GDM1 (cell line): Measurements from ENCODE around the gene EIF3D.

Source experiments
- DNase-seq: peaks from one replicate; lab custom pipeline; 2025; lab: John Stamatoyannopoulos, UW

The EIF3D gene

DNA sequence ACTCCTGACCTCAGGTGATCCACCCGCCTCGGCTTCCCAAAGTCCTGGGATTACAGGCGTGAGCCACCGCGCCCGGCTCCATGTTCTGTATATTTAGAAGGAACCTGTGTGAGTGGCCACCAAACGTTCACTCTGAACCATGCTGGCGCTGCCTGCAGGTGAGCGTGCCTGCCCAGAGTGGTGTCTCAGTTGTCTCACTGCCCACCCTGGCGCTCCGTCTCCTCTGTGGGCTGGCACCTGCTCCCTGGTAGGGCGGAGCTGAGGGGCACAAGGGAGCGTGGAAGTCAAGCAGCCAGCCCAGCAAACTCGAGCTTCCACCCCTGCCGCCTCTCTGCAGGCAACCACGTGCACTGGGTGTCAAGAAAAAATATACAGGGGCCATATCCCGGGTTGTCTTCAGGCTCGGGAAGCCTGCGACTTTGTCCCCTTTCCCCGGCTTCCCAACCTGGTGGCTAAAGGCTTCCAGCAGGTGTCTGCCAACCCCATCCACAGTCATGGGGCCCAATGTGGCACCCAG lies 64.2 kb downstream of the EIF3D start:
- DNase-seq, result no peak

DNA sequence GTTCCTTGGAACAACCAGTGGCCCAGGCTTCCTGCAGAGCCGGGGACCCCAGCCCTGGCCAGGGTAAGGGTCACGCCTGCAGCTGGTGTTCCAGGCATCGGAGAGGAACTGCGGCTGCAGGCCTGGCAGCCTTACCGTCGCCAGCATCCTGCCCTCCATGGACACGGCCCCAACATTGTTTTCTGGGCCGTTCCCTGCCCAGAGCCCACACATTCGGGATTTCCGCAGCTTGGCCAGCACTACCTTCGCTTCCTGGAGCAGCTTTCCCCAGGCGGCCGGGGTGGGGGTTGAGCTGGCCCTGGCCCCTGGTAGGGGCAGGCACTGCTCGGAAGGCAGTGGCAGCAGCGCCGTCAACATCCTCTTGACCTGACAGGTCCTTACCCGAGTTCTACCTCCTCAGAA lies 65.2 kb downstream of the EIF3D start:
- DNase-seq, result no peak

DNA sequence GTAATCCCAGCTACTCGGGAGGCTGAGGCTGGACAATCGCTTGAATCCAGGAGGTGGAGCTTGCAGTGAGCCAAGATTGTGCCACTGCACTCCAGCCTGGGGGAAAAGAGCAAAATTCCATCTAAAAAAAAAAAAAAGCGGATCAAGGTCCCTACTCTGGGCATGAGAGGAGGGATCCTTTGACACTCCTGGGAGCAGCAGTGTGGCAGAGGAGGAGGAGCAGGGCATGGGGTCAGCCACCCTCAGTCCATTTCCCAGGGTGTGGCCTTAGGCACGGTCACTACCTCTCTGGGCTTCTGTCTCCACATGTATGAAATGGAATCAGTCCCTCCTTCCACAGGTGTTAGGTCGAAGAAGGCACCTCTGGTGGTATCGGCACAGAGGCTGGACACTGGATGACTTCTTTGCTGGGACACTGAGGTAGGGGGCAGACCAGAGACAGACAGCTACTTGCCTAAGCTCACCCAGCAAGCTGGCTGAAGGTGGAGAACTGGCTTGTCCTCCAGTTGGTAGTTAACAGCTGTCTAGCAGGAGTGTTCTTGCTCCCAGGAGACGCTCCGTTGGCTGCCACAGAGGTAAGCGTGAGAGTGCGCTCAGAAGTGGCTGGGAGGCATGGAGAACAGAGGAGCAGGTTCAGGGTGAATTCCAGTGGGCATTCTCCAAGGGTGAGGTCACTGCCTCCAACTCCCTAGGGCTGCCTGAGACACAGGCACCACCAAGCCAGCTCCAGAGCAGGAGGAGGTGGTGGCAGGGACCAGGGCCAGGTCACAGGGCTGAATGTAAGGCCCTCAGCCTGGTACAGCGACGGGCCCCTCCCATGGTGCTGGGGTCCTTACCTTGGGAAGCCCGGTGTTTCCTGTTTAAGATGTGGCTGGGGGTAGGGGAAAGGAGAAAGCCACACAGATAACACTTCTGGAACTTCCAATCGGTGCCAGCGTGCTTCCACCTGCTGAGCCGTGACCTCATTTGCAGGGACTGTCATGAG lies 67.0 kb downstream of the EIF3D start:
- DNase-seq, result no peak
